Measurements from ENCODE around the gene SCN1A.

GRCh38 chr2:165941827-165942226 lies 186.0 kb downstream of the SCN1A start:
- no peak for TF ChIP-seq POLR2A (IDR thresholded peaks at IDR 0.05)
- TF ChIP-seq CTCF (IDR thresholded peaks at IDR 0.05) = no peak
- TF ChIP-seq POLR2AphosphoS5 (IDR thresholded peaks at IDR 0.05) = no peak

Measured in sigmoid colon (tissue), 4 donors.